ENCODE measurements around the gene ZNF578. TPM values are rescaled to one million over a fixed set of nuclear protein-coding genes. Genes with fewer than 3 reads are reported as not detected.
"Not testable (repeated sequence)": the region's sequence is repeated elsewhere in the genome, so short reads cannot be mapped to it uniquely, and the experiment has no call there.

Gene ZNF578
- total RNA-seq, 1 donor from 2014 or later = 0.56 TPM

- TF ChIP-seq CTCF (IDR thresholded peaks at IDR 0.05; ENCODE audit: unreplicated experiment) = no peak
- H3K36me3 Mint-ChIP-seq = peaks cover 4% of the 10 kb centered on the region
- no peaks in the 10 kb centered on the region for H3K27me3 Mint-ChIP-seq (ENCODE audit: low read depth)
- peaks cover 66% of the 10 kb centered on the region for H3K9me3 Mint-ChIP-seq
- no peak overlapping the region for H3K4me3 Mint-ChIP-seq
- no peaks in the 10 kb centered on the region for H3K4me1 Mint-ChIP-seq
- H3K27ac Mint-ChIP-seq = no peak overlapping the region
- DNase-seq (ENCODE audit: low spot score in 2 of 2, unreplicated experiment in 2 of 2) = no peak
Observed at GRCh38 chr19:52444506-52444905, 8.8 kb upstream of the ZNF578 start.

DNA sequence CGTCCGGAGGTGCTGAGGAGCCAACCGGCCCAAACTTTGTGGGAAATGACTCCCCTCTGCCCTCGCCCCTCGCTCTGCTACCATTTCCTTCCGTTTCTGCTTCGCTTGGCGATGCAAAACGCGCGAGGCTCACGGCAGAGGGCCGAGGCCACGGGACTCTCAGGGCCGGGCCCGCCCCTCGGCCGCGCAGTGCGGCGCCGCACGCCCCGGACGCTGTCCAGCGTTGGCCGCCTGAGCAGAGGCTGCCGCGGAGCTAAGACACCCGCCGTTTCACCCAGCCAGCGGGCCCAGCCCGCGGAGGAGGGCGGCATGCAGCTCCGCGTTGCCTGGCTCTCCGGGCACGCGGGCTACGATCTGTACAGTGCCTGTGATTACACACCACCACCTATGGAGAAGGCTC, 2.1 kb upstream of the ZNF578 start:
- Mint-ChIP-seq H3K4me3 (no peak overlapping the region), H3K27me3 (ENCODE audit: low read depth) (no peaks in the 10 kb centered on the region), H3K9me3 (peaks cover 64% of the 10 kb centered on the region), H3K27ac (no peak overlapping the region), H3K36me3 (peaks cover 13% of the 10 kb centered on the region), H3K4me1 (no peaks in the 10 kb centered on the region)
- no peak for TF ChIP-seq CTCF (IDR thresholded peaks at IDR 0.05; ENCODE audit: unreplicated experiment)
- DNase-seq (ENCODE audit: low spot score in 2 of 2, unreplicated experiment in 2 of 2) = no peak

GRCh38 chr19:52464798-52465470, 11.6 kb downstream of the ZNF578 start:
- H3K9me3 Mint-ChIP-seq = peaks cover 67% of the 10 kb centered on the region
- peaks cover 1% of the 10 kb centered on the region for H3K36me3 Mint-ChIP-seq
- no peak for DNase-seq (ENCODE audit: low spot score in 2 of 2, unreplicated experiment in 2 of 2)
- no peak for TF ChIP-seq CTCF (IDR thresholded peaks at IDR 0.05; ENCODE audit: unreplicated experiment)
- no peaks in the 10 kb centered on the region for H3K4me1 Mint-ChIP-seq
- H3K4me3 Mint-ChIP-seq = no peak overlapping the region
- H3K27me3 Mint-ChIP-seq (ENCODE audit: low read depth) = no peaks in the 10 kb centered on the region
- H3K27ac Mint-ChIP-seq = no peak overlapping the region

DNA sequence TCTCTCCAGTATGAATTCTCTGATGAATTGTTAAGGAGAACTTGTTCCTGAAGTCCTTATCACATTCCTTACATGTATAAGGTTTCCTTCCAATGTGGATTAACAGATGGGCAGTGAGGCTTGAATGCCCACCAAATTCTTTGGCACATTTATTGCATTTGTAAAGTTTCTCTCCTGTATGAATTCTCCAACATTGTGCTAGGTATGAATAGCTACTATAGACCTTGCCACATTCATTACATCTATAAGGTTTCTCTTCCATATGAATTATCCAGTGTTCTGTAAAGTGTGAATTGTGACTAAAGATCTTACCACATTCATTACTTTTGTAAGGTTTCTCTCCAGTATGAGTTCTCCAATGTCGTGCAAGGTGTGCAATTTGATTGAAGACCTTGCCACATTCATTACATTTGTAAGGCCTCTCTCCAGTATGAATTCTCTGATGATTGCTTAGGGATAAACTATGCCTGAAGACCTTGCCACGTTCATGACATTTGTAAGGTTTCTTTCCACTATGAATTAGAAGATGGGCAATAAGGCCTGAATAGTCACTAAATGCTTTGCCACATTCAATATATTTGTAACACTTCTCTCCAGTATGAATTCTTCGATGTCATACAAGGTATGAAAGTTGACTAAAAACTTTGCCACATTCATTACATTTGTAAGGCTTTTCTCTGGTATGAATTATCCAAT, 20.4 kb downstream of the ZNF578 start:
- no peak for TF ChIP-seq CTCF (IDR thresholded peaks at IDR 0.05; ENCODE audit: unreplicated experiment)
- no peak overlapping the region for H3K4me3 Mint-ChIP-seq
- H3K4me1 Mint-ChIP-seq = no peaks in the 10 kb centered on the region
- H3K36me3 Mint-ChIP-seq = peaks cover 17% of the 10 kb centered on the region
- DNase-seq (ENCODE audit: low spot score in 2 of 2, unreplicated experiment in 2 of 2) = no peak
- no peak overlapping the region for H3K27ac Mint-ChIP-seq
- peaks cover 79% of the 10 kb centered on the region for H3K9me3 Mint-ChIP-seq
- no peaks in the 10 kb centered on the region for H3K27me3 Mint-ChIP-seq (ENCODE audit: low read depth)

DNA sequence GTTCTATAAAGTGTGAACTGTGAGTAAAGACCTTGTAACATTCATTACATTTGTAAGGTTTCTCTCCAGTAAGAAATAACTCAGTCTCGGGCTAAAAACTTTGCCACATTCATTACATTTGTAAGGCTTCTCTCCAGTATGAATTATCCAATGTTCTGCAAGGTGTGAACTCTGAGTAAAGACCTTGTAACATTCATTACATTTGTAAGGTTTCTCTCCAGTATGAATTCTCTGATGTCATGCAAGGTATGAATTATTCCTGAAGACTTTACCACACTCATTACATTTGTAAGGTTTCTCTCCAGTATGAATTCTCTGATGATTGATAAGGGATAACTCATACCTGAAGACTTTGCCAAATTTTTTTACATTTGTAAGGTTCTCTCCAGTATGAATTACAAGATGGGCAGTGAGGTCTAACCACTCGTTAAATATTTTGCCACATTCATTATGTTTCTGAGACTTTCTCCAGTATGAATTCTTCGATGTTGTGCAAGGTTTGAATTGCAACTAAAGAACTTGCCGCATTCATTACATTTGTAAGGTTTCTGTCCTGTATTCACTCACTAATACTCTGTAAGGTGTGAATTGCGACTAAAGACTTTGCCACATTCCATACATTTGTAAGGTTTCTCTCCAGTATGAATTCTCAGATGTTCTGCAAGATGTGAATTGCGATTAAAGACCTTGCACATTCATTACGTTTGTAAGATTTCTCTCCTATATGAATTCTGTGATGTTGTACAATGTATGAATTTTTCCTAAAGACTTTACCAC, 21.2 kb downstream of the ZNF578 start:
- peaks cover 17% of the 10 kb centered on the region for H3K36me3 Mint-ChIP-seq
- H3K4me1 Mint-ChIP-seq = no peaks in the 10 kb centered on the region
- TF ChIP-seq CTCF (IDR thresholded peaks at IDR 0.05; ENCODE audit: unreplicated experiment) = no peak
- H3K4me3 Mint-ChIP-seq = no peak overlapping the region
- peaks cover 75% of the 10 kb centered on the region for H3K9me3 Mint-ChIP-seq
- no peak for DNase-seq (ENCODE audit: low spot score in 2 of 2, unreplicated experiment in 2 of 2)
- no peaks in the 10 kb centered on the region for H3K27me3 Mint-ChIP-seq (ENCODE audit: low read depth)
- no peak overlapping the region for H3K27ac Mint-ChIP-seq

DNA sequence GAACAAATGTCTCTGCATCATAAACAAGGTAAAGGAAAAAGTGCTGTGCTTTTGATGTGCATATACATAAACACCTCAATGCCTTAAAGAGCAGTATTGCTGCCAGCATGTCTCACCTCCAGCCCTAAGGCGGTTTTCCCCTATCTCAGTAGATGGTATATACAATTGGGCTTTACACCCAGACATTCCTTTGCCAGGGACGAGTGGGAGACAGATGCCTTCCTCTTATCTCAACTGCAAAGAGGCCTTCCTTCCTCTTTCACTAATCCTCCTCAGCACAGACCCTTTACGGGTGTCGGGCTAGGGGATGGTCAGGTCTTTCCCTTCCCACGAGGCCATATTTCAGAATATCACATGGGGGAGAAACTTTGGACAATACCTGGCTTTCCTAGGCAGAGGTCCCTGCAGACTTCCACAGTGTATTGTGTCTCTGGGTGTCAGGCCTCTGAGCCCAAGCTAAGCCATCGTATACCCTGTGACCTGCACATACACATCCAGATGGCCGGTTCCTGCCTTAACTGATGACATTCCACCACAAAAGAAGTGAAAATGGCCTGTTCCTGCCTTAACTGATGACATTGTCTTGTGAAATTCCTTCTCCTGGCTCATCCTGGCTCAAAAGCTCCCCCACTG, 30.9 kb downstream of the ZNF578 start:
- not testable (repeated sequence) for H3K4me1 Mint-ChIP-seq; DNase-seq (ENCODE audit: low spot score in 2 of 2, unreplicated experiment in 2 of 2); H3K4me3 Mint-ChIP-seq; H3K27ac Mint-ChIP-seq; H3K36me3 Mint-ChIP-seq
- Mint-ChIP-seq H3K9me3 (peaks cover 44% of the 10 kb centered on the region), H3K27me3 (ENCODE audit: low read depth) (peaks cover 16% of the 10 kb centered on the region)

DNA sequence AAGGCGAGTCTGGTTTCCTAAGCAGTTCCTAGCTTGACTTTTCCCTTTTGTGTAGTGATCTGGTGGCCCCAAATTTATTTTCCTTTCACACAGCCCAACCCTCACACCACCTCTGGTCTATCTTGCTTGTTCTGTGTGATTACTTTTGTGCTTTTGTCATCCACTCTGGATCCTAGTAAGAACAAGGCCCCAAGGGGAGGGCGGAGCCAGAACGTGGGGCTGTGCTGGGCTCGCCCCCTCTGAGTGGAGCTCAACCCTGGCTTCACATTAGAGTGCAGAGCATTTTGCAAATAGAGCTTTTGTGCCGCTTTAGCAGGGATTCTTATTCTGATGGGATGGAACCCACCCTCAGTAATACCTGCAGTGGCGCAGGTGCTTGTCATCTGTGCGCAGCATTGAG, 31.7 kb downstream of the ZNF578 start:
- not testable (repeated sequence) for DNase-seq (ENCODE audit: low spot score in 2 of 2, unreplicated experiment in 2 of 2); H3K27ac Mint-ChIP-seq; H3K4me1 Mint-ChIP-seq; H3K36me3 Mint-ChIP-seq; H3K4me3 Mint-ChIP-seq
- H3K9me3 Mint-ChIP-seq = peaks cover 43% of the 10 kb centered on the region
- peaks cover 16% of the 10 kb centered on the region for H3K27me3 Mint-ChIP-seq (ENCODE audit: low read depth)

- not testable (repeated sequence) for H3K4me3 Mint-ChIP-seq; H3K36me3 Mint-ChIP-seq; DNase-seq (ENCODE audit: low spot score in 2 of 2, unreplicated experiment in 2 of 2); H3K27ac Mint-ChIP-seq; H3K4me1 Mint-ChIP-seq
- H3K27me3 Mint-ChIP-seq (ENCODE audit: low read depth) = peaks cover 16% of the 10 kb centered on the region
- H3K9me3 Mint-ChIP-seq = peaks cover 43% of the 10 kb centered on the region
Observed at GRCh38 chr19:52485561-52486240, 32.3 kb downstream of the ZNF578 start.

All from mesothelial cell of epicardium (in vitro differentiated cells).